GM18498 (cell line): ENCODE results near the gene MYOG.

Source experiments
- ATAC-seq: cut with Tn5 transposase; IDR thresholded peaks from one replicate; pipeline ENCODE4 v1.9.1; 2021; ENCODE audit warnings: mild to moderate bottlenecking, moderate library complexity; ENCODE audit not compliant: unreplicated experiment

Gene MYOG

DNA sequence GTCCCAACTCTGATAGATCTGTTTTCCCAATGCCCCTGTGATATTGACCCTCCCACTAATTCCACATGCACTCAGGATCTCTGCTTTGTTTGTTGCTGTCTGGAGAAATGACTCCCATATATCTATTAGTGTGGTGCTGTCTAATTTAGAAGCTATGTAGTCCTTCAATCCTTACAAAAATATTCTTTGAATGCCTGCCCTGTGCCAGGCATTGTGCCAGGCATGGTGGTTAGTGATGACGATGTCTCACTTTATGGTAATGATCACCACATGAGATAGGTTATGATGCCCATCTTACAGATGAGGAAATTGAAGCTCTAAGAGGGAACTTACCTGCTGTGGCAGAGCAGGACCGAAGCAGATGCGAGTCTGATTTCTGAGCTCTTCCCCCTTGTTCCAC, 12.9 kb downstream of the MYOG start:
- ATAC-seq = no peak

- ATAC-seq = no peak
Measured at GRCh38 chr1:203072002-203072602, 13.7 kb downstream of the MYOG start.

DNA sequence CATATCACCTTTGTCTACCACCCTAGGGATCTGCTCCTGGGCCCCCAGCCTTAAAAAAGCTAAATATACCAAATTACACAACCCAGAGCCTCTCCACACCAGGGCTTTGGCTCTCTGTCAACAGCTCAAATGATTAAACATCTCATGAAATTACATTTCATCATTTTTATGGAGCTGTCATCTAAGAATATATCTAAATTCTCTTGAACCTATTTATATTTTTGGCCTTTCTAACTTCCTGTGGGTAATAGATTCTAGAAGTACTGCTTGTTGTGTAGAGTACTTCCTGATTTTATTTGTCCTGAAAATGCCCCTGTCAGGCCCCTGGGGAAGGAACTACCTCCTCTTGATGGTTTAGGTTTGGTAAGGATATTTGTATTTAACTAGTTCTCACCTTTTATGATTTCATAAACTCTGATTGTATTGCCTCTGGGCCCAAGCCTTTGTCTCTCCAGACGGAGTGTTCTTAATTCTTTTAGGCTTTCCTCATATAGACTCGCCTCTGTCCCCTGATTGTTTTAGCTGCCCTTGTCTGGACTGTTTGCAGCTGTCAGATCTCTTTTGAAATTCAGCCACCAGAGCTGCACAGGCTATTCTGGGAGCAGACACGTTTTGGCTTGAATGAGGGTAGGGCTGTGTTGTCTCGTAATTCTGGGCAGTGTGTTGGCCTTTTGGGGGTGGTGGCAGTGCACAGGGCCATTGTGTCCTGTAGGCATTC, 16.6 kb downstream of the MYOG start:
- no peak for ATAC-seq

DNA sequence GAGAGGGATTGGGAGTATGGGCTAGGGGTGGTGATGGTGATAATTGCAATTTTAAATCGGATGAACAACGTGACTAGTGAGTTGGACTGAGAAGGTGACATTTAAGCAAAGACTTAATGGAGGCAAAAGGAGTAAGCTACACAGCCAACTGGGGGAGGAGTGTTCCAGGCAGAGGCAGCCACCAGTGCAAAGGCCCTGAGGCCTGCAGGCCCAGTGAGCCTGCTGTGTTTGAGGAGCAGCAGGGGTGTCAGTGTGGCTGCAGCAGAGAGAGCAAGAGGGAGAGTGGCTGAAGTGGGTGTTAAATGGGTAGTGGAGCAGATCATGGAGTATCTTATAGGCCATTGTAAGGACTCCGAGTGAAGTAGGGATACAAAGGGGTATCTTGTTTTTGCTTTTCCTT, 18.8 kb downstream of the MYOG start:
- no peak for ATAC-seq

DNA sequence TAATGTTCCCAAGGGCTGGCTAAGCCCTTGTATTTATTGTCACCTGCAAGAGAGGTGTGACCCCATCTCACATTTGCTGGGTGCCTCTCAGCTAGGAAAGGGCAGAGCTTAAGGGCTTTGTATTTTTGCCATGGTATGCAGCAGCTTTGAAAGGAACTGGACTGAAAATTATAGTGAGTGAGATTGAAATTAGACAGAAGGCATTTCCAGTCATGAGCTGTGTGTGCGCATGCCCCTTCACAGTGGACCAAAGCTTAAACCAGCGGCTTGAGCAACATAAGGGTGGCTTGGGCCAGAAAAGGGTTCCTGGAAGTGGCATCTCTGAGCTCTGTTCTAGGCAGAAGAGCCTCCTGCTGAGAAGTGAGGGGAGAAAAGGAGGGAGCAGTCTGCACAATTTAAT, 19.8 kb downstream of the MYOG start:
- ATAC-seq = no peak

DNA sequence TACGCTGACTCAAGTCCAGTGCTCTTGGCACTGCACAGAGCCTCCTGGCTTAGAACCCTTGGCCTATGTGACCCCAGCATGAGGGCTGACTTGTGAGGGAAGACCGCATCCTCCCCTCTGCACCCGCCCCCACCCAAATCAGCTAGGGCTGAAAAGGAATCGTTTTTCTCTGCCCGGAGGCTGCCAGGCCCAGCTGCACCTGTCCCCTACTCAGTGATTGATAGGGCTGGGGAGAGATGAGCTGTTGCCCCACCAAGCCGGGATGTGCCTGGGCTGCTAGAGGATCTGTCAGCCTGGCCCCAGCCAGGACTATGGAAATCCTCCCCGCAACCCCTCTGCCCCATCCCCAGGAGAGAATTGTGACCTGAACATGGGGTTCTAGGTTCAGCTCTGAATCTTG, 20.6 kb downstream of the MYOG start:
- ATAC-seq = no peak

DNA sequence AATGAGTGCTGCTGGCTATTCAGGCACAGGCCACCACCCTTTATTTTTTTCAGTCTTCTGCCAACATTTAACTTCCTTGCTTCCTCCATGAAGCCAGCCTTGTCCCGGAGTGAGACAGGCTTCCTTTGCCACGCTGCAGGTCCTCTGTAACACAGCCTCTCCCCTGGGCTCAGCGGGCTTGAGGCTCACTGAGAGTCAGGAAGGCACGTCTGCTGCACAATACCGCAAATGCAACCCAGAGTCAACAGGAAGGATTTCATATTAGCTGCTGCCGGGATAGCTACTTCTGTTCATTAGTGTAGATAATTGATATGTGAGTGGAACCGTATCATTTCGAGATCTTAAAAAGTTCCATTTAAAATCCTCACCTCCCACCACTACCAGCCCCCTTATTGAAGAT, 22.5 kb downstream of the MYOG start:
- no peak for ATAC-seq

DNA sequence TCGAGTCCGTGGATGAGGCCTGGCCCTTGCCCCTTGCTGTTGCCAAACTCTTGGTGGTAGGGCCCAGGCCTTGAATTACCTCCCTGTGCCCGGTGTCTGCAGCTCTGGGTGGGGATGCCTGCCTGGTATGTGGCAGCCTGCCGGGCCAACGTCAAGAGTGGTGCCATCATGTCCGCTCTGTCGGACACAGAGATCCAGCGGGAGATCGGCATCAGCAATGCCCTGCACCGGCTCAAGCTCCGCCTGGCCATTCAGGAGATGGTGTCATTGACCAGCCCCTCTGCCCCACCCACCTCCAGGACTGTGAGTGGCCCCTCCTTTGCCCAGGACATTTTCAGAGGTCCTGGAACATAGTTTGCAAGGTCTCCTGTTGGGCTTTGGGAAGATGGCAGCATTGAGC, 25.7 kb downstream of the MYOG start:
- ATAC-seq = no peak

DNA sequence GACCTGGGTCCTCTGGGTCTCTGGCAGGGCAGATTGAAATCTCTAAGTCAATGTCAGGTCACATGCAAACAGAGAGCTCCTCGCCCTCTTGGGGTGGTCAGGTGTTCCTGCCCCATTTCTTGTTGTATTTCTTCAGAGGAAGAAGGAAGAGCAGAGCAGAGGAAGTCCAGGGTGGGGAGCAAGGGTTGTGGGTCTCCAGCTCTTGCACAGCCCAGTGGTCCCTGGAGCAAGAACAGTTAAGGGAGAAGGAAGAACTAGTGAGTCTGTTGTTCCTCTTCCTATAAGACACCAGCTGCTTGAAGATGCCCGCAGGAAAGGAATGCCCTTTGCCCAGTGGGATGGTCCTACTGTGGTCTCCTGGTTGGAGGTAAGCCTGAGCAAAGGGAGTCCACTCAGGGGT, 26.3 kb downstream of the MYOG start:
- no peak for ATAC-seq

DNA sequence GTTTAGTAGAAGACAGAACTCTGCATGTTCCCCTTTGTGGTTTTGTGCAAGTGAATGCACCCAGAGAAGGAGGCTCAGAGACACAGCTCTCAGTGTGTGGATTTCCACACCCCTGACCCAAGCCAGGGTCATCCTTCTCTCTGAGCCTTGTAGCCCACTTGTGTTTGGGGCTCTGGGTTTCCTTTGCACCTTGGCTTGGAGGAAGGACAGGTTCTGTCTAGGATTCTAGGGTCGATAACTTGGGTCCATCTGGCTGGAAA, 27.2 kb downstream of the MYOG start:
- ATAC-seq = no peak

DNA sequence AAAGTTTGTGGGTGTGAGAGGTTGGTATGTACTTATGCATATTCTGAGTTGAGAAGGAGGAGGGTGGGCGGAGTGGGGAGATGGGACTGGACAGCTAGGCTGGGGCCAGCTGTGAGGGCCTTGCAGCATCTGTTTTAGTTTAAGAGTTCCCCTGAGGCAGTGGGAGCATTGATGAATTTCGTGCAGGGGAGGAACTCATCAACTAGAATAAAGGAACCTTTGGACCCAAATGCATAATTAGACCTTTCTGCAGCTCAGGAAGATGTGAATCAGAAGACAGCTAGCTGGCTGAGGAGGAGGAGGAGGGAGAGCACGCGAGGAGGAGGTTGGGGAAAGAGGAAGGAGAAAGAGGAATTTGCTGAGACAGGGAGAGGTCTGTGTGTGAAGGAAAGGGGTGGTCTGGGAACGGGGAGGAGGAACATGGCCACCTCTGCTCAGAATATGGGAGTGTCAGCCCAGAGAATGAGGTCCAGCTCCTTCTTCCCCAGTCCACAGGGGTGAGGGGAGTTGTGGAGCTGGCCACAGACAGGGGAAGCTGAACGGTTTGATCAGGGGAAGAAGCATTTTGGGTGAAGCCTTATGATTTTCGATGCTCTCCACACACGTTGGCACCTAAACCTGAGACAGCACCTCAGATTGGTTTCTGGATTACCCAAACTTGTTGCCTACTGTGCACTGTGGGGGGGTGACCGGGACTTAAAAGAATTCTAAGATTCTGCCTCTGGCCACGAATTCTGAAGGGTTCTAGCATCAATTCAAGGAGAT, 27.7 kb downstream of the MYOG start:
- no peak for ATAC-seq

- ATAC-seq = no peak
Measured at GRCh38 chr1:203056516-203056915, 29.3 kb downstream of the MYOG start.

- ATAC-seq = no peak
Measured at GRCh38 chr1:203056012-203056411, 29.8 kb downstream of the MYOG start.

DNA sequence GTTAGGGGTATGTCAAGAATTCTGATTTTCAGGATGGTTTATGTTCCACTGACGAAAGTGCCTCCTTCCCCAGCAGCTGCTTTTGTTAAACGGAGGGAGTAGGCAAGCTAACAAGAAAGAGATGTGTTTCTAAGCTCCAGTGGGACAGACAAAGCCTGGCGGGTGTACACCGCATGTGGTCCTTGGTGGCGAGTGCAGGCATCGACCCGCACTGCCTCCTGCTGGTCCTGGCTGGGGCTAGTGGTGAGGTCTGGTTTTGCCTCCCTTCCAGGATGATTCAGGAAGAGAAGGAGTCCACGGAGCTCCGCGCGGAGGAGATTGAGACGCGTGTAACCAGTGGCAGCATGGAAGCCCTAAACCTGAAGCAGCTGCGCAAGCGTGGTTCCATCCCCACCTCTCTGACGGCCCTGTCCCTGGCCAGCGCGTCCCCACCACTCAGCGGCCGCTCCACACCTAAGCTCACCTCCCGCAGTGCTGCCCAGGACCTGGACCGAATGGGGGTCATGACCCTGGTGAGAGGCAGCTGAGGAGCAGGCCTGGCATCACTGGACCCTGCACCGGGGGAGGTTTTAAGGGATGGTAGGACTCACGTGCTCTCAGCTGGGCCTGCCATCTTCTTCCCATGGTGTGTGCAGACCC, 30.5 kb downstream of the MYOG start:
- ATAC-seq = no peak

- ATAC-seq = no peak
Measured at GRCh38 chr1:203054642-203055041, 31.2 kb downstream of the MYOG start.

DNA sequence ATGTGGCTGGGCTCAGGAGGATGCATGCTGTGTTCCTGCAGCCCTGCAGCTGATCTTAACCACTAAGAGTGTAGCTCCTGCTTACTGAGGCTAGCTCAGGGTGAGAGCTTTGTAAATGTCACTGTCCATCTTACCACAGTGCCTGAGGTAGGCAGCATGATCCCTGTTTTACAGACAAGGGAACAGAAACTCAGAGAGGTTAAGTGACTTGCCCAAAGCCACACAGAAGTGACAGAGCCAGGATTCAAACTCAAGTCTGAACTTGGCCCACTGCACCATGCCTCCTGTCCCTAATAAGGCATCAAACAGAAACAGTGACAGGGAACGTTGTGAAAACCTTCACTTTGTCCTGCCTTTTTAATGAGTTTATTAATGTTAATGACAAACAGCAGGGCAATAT, 31.6 kb downstream of the MYOG start:
- no peak for ATAC-seq

DNA sequence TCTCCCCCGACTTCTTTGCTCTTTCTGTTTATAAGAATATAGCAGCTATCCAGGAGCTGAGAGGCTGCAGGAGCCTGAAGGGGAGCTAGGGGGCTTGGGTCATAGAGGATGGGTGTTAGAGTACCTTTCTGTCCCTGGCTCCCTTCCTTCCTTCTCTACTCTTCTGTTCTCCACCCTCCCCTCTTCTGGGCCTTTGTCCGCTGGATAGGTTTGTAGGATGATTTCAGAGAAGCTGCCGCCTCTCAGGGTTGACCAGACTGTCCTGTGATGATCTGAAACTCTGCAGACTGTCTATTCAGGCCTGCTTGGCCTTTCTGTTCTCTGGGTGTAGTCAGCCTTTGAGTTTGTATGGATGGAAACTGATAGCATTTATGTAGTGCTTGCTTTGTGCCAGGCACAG, 33.2 kb downstream of the MYOG start:
- no peak for ATAC-seq

- no peak for ATAC-seq
Measured at GRCh38 chr1:203051841-203052324, 33.9 kb downstream of the MYOG start.

- ATAC-seq = no peak
Measured at GRCh38 chr1:203050826-203051225, 35.0 kb downstream of the MYOG start.

- no peak for ATAC-seq
Measured at GRCh38 chr1:203049576-203050180, 36.1 kb downstream of the MYOG start.

GRCh38 chr1:203049077-203049476, 36.7 kb downstream of the MYOG start:
- no peak for ATAC-seq
